ENCODE measurements around the gene PARN. TPM values are rescaled to one million over a fixed set of nuclear protein-coding genes. Genes with fewer than 3 reads are reported as not detected.

PARN gene
- total and polyA plus RNA-seq, 2 donors (not counting 1 experiment from before 2014, with no cell fraction given) = 26.7 to 32.9 TPM

- H3K79me2 ChIP-seq (ENCODE audit: control insufficient read depth, insufficient read depth, low read length) = no peaks in the 10 kb centered on the region
- H3K4me1 ChIP-seq (ENCODE audit: control insufficient read depth, extremely low read depth, insufficient read depth, low read length) = no peaks in the 10 kb centered on the region
- TF ChIP-seq EZH2 (IDR thresholded peaks at IDR 0.05; ENCODE audit: low read length, missing control alignments) = no peak
- no peak for TF ChIP-seq CTCF (conservative IDR thresholded peaks at IDR 0.05 in 1 of 2, IDR thresholded peaks at IDR 0.05 in 1 of 2; ENCODE audit: low read depth in 1 of 2, low read length in 2 of 2)
- H3K4me3 ChIP-seq (replicated peaks in 1 of 4; ENCODE audit: control extremely low read depth in 1 of 4, insufficient read depth in 1 of 4, low read depth in 3 of 4, low read length in 4 of 4) = no peak overlapping the region
- no peak overlapping the region for H3K27ac ChIP-seq (ENCODE audit: insufficient read depth, low read length)
- no peak overlapping the region for H3K9ac ChIP-seq (ENCODE audit: insufficient read depth, low read length)
- no peaks in the 10 kb centered on the region for H3K27me3 ChIP-seq (ENCODE audit: control insufficient read depth, insufficient read depth, low read length)
- H2AFZ ChIP-seq (ENCODE audit: low read length) = no peak overlapping the region
- no peaks in the 10 kb centered on the region for H4K20me1 ChIP-seq (ENCODE audit: control insufficient read depth, extremely low read depth, insufficient read depth, low read length)
- no peak overlapping the region for H3K4me2 ChIP-seq (ENCODE audit: extremely low read depth, insufficient read depth, low read length)
- no peaks in the 10 kb centered on the region for H3K9me3 ChIP-seq (ENCODE audit: control insufficient read depth, insufficient read depth, low read depth, low read length)
- peaks cover 1% of the 10 kb centered on the region for H3K36me3 ChIP-seq (ENCODE audit: control insufficient read depth, insufficient read depth, low read length)
- DNase-seq (ENCODE audit: low read depth in 2 of 2) = no peak
Observed at GRCh38 chr16:14449334-14449733, 180.7 kb downstream of the PARN start.

DNA sequence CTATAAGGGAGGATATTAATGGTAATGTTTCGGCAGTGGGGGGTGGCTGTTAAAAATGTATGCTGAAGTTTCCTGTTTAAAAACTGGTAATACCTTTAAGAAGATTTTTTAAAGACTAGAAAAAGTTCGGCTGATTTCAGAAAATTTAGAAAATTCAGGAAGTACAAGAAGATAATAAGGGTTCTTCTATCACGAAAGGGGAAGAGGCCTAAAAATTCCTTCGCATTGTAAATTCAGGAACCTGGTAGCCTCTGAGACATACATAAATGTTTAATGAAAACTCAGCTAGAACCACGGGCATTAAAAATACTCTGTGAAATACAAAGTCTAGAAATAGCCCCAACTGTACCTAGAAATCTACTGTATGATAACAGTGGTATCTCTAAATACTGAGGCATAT lies 181.2 kb downstream of the PARN start:
- DNase-seq (ENCODE audit: low read depth in 2 of 2) = no peak
- Histone ChIP-seq H3K4me1 (ENCODE audit: control insufficient read depth, extremely low read depth, insufficient read depth, low read length) (no peaks in the 10 kb centered on the region), H3K9me3 (ENCODE audit: control insufficient read depth, insufficient read depth, low read depth, low read length) (no peaks in the 10 kb centered on the region), H3K27me3 (ENCODE audit: control insufficient read depth, insufficient read depth, low read length) (no peaks in the 10 kb centered on the region), H3K4me3 (replicated peaks in 1 of 4; ENCODE audit: control extremely low read depth in 1 of 4, insufficient read depth in 1 of 4, low read depth in 3 of 4, low read length in 4 of 4) (no peak overlapping the region), H2AFZ (ENCODE audit: low read length) (no peak overlapping the region), H3K27ac (ENCODE audit: insufficient read depth, low read length) (no peak overlapping the region), H4K20me1 (ENCODE audit: control insufficient read depth, extremely low read depth, insufficient read depth, low read length) (no peaks in the 10 kb centered on the region), H3K9ac (ENCODE audit: insufficient read depth, low read length) (no peak overlapping the region), H3K4me2 (ENCODE audit: extremely low read depth, insufficient read depth, low read length) (no peak overlapping the region), H3K79me2 (ENCODE audit: control insufficient read depth, insufficient read depth, low read length) (no peaks in the 10 kb centered on the region), H3K36me3 (ENCODE audit: control insufficient read depth, insufficient read depth, low read length) (peaks cover 1% of the 10 kb centered on the region)
- TF ChIP-seq CTCF (conservative IDR thresholded peaks at IDR 0.05 in 1 of 2, IDR thresholded peaks at IDR 0.05 in 1 of 2; ENCODE audit: low read depth in 1 of 2, low read length in 2 of 2) = no peak
- no peak for TF ChIP-seq EZH2 (IDR thresholded peaks at IDR 0.05; ENCODE audit: low read length, missing control alignments)

DNA sequence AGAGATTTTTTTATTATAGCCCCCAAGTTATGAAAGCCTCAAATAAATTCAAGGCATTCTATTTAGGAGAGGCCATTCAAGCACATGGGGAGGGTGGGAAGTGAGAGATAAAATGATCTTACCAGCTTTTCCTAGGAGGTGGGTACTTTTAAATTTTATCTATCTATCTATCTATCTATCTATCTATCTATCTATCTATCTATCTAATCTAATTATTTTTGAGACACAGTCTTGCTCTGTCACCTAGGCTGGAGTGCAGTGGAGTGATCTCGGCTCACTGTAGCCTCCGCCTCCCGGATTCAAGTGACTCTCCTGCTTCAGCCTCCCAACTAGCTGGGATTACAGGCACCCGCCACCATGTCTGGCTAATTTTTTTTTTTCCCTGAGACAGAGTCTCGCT lies 182.3 kb downstream of the PARN start:
- Histone ChIP-seq H3K79me2 (ENCODE audit: control insufficient read depth, insufficient read depth, low read length) (no peaks in the 10 kb centered on the region), H3K4me1 (ENCODE audit: control insufficient read depth, extremely low read depth, insufficient read depth, low read length) (no peaks in the 10 kb centered on the region), H3K4me3 (replicated peaks in 1 of 4; ENCODE audit: control extremely low read depth in 1 of 4, insufficient read depth in 1 of 4, low read depth in 3 of 4, low read length in 4 of 4) (no peak overlapping the region), H4K20me1 (ENCODE audit: control insufficient read depth, extremely low read depth, insufficient read depth, low read length) (no peaks in the 10 kb centered on the region), H3K36me3 (ENCODE audit: control insufficient read depth, insufficient read depth, low read length) (peaks cover 1% of the 10 kb centered on the region), H2AFZ (ENCODE audit: low read length) (no peak overlapping the region), H3K4me2 (ENCODE audit: extremely low read depth, insufficient read depth, low read length) (no peak overlapping the region), H3K27me3 (ENCODE audit: control insufficient read depth, insufficient read depth, low read length) (no peaks in the 10 kb centered on the region), H3K27ac (ENCODE audit: insufficient read depth, low read length) (no peak overlapping the region), H3K9ac (ENCODE audit: insufficient read depth, low read length) (no peak overlapping the region), H3K9me3 (ENCODE audit: control insufficient read depth, insufficient read depth, low read depth, low read length) (no peaks in the 10 kb centered on the region)
- TF ChIP-seq CTCF (conservative IDR thresholded peaks at IDR 0.05 in 1 of 2, IDR thresholded peaks at IDR 0.05 in 1 of 2; ENCODE audit: low read depth in 1 of 2, low read length in 2 of 2) (no peak), EZH2 (IDR thresholded peaks at IDR 0.05; ENCODE audit: low read length, missing control alignments) (no peak)
- DNase-seq (ENCODE audit: low read depth in 2 of 2) = no peak
